Sigmoid colon (tissue), 3 donors: ENCODE measurements around the gene KRTAP2-3.

ENCODE experiments used
- POLR2A ChIP-seq, 2 donors: fragments of 450-650 bp; IDR thresholded peaks; one replicate each; pipeline ENCODE4 v1.6.1; 2016; ENCODE audit warnings: antibody characterized with exemption in 2 of 2, mild to moderate bottlenecking in 2 of 2, moderate library complexity in 2 of 2
- TF ChIP-seq, protein P1 (sequence below), 4 experiments: fragments of 450-650 bp in 3 of 4; fragments of 200-600 bp in 1 of 4; IDR thresholded peaks; one replicate each; pipeline ENCODE4 v1.5.1; 2016 to 2019; ENCODE audit warnings: antibody characterized with exemption in 4 of 4, mild to moderate bottlenecking in 3 of 4, moderate library complexity in 2 of 4

DNA sequence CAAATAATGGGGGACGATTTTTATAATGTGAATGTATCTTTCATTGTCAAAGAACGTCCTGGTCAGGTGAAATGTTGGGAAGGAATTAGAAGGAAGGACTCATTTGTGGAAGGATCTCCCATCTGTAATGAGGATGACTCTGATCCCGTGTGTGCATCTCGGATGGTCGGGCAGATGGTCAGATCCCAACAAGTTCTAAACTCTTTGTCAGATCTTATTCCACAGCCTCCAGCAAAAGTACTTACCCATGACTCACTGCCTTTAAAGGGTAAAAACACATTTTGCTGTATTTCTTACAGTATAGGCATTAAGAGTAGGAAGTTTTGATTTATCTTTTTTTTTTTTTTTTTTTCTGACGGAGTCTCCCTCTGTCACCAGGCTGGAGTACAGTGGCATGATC is 38.6 kb upstream of the KRTAP2-3 start:
- TF ChIP-seq, protein P1, sequence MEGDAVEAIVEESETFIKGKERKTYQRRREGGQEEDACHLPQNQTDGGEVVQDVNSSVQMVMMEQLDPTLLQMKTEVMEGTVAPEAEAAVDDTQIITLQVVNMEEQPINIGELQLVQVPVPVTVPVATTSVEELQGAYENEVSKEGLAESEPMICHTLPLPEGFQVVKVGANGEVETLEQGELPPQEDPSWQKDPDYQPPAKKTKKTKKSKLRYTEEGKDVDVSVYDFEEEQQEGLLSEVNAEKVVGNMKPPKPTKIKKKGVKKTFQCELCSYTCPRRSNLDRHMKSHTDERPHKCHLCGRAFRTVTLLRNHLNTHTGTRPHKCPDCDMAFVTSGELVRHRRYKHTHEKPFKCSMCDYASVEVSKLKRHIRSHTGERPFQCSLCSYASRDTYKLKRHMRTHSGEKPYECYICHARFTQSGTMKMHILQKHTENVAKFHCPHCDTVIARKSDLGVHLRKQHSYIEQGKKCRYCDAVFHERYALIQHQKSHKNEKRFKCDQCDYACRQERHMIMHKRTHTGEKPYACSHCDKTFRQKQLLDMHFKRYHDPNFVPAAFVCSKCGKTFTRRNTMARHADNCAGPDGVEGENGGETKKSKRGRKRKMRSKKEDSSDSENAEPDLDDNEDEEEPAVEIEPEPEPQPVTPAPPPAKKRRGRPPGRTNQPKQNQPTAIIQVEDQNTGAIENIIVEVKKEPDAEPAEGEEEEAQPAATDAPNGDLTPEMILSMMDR (IDR thresholded peaks at IDR 0.05) = no peak
- TF ChIP-seq POLR2A (IDR thresholded peaks at IDR 0.05) = no peak
